H1 (cell line): ENCODE data around the gene POLR2L. TPM values are rescaled to one million over a fixed set of nuclear protein-coding genes. Genes with fewer than 3 reads are reported as not detected.

Experiments used
- CTCF ChIA-PET: fragments of 300-600 bp; sonication (Branson Sonifier 250); formaldehyde crosslinking; loops from one replicate; lab custom pipeline; 2021; ENCODE audit not compliant: partially characterized antibody; lab: Charles Lee
- POLR2A ChIA-PET: fragments of 300-600 bp; sonication (Branson Sonifier 250); formaldehyde crosslinking; loops from one replicate; lab custom pipeline; 2021; ENCODE audit warnings: inconsistent platforms; ENCODE audit not compliant: partially characterized antibody; lab: Charles Lee
- DNase-seq, 2 experiments: peaks; one replicate each; pipeline versions ENCODE4 v3.0.0 to v3.0.0-alpha.2; 2010 to 2022; ENCODE audit warnings: low spot score in 2 of 2, low read depth in 1 of 2, mixed read lengths in 1 of 2
- FAIRE-seq: peaks from 2 replicates; lab custom pipeline; 2011; peaks lifted over from hg19 to GRCh38; lab: Jason Lieb, UNC
- H2AFZ ChIP-seq: 2 replicates; pipeline ENCODE4 v1.8.1; 2012; ENCODE audit warnings: low read length, inconsistent platforms
- H2AK5ac ChIP-seq: 2 replicates; pipeline ENCODE4 v1.6.1; 2013; ENCODE audit warnings: low read depth, low read length
- H2BK120ac ChIP-seq: replicated peaks from 2 replicates; pipeline ENCODE3; 2013; ENCODE audit warnings: low read depth, low read length, inconsistent platforms
- H2BK12ac ChIP-seq: 2 replicates; pipeline ENCODE4 v1.6.1; 2013; ENCODE audit warnings: low read depth, low read length
- H2BK15ac ChIP-seq: 2 replicates; pipeline ENCODE4 v1.6.1; 2013; ENCODE audit warnings: low read length
- H2BK20ac ChIP-seq: 2 replicates; pipeline ENCODE4 v1.6.1; 2013; ENCODE audit warnings: low read length
- H2BK5ac ChIP-seq: 2 replicates; pipeline ENCODE4 v1.6.1; 2013; ENCODE audit warnings: low read depth, low read length
- H3K14ac ChIP-seq: 2 replicates; pipeline ENCODE4 v1.6.1; 2013; ENCODE audit warnings: inconsistent platforms; ENCODE audit not compliant: insufficient read length
- H3K18ac ChIP-seq: 2 replicates; pipeline ENCODE4 v1.6.1; 2013; ENCODE audit warnings: low read length; ENCODE audit errors: extremely low read depth
- H3K23ac ChIP-seq: 2 replicates; pipeline ENCODE4 v1.6.1; 2013; ENCODE audit warnings: inconsistent platforms; ENCODE audit not compliant: insufficient read length
- H3K23me2 ChIP-seq: 2 replicates; pipeline ENCODE4 v1.6.1; 2013; ENCODE audit warnings: low read depth, low read length
- H3K27ac ChIP-seq: 2 replicates; pipeline ENCODE4 v1.6.1; 2011; ENCODE audit warnings: low read depth, low read length, inconsistent platforms
- H3K27me3 ChIP-seq, 4 experiments: replicated peaks in 1 of 4; 1 replicate in 1 of 4; 2 replicates in 3 of 4; pipeline versions ENCODE4 v1.6.1 to v1.8.1; 2011 to 2013; ENCODE audit warnings: low read length in 3 of 4, mild to moderate bottlenecking in 3 of 4, inconsistent platforms in 2 of 4, mixed read lengths in 2 of 4, moderate library complexity in 1 of 4; ENCODE audit not compliant: control insufficient read depth in 3 of 4, insufficient read depth in 3 of 4; ENCODE audit errors: extremely low read depth in 1 of 4
- H3K36me3 ChIP-seq, 4 experiments: 2 replicates each; pipeline versions ENCODE4 v1.6.1 to v1.8.1; 2011 to 2013; ENCODE audit warnings: mild to moderate bottlenecking in 4 of 4, low read length in 3 of 4, moderate library complexity in 2 of 4, control low read depth in 1 of 4, inconsistent platforms in 1 of 4; ENCODE audit not compliant: insufficient read depth in 4 of 4, control insufficient read depth in 2 of 4
- H3K4ac ChIP-seq: replicated peaks from 2 replicates; pipeline ENCODE3; 2013; ENCODE audit warnings: low read length, low read depth, mixed read lengths, inconsistent platforms; ENCODE audit not compliant: insufficient read length
- H3K4me1 ChIP-seq, 4 experiments: replicated peaks in 1 of 4; 1 replicate in 1 of 4; 2 replicates in 3 of 4; pipeline versions ENCODE4 v1.6.1 to v1.8.1; 2011 to 2013; ENCODE audit warnings: low read length in 3 of 4, inconsistent platforms in 2 of 4, mixed read lengths in 1 of 4; ENCODE audit not compliant: insufficient read depth in 4 of 4, control insufficient read depth in 3 of 4
- H3K4me2 ChIP-seq, 2 experiments: 2 replicates each; pipeline versions ENCODE4 v1.6.1 to v1.8.1; 2011 to 2013; ENCODE audit warnings: low read depth in 2 of 2, low read length in 2 of 2, control low read depth in 1 of 2, inconsistent platforms in 1 of 2, mild to moderate bottlenecking in 1 of 2; ENCODE audit not compliant: insufficient read depth in 1 of 2
- H3K4me3 ChIP-seq, 4 experiments: fragments of 200-600, 300-600 bp in 1 of 4; sonication (generic), shearing (Covaris generic), sonication (Bioruptor Twin) in 1 of 4; 2 replicates each; pipeline versions ENCODE4 v1.5.1 to v1.8.1; 2011 to 2016; ENCODE audit warnings: low read length in 4 of 4, low read depth in 3 of 4, control low read depth in 2 of 4, inconsistent platforms in 2 of 4, mild to moderate bottlenecking in 2 of 4, mixed read lengths in 1 of 4, moderate library complexity in 1 of 4; ENCODE audit not compliant: insufficient read depth in 2 of 4; ENCODE audit errors: extremely low read depth in 1 of 4
- H3K56ac ChIP-seq: replicated peaks from 2 replicates; pipeline ENCODE3; 2013; ENCODE audit warnings: low read depth, mild to moderate bottlenecking, mixed read lengths, low read length, inconsistent platforms; ENCODE audit not compliant: insufficient read length
- H3K79me1 ChIP-seq: 2 replicates; pipeline ENCODE4 v1.6.1; 2013; ENCODE audit warnings: low read depth, low read length, control low read depth
- H3K79me2 ChIP-seq, 2 experiments: 2 replicates each; pipeline versions ENCODE4 v1.6.1 to v1.8.1; 2012 to 2013; ENCODE audit warnings: low read length in 2 of 2, mild to moderate bottlenecking in 2 of 2, inconsistent platforms in 1 of 2; ENCODE audit not compliant: insufficient read depth in 2 of 2, control insufficient read depth in 1 of 2
- H3K9ac ChIP-seq, 4 experiments: replicated peaks in 1 of 4; 1 replicate in 1 of 4; 2 replicates in 3 of 4; pipeline versions ENCODE4 v1.6.1 to v1.8.1; 2011 to 2013; ENCODE audit warnings: low read depth in 3 of 4, low read length in 3 of 4, control low read depth in 2 of 4, mild to moderate bottlenecking in 2 of 4, moderate library complexity in 2 of 4, inconsistent platforms in 1 of 4; ENCODE audit errors: extremely low read depth in 1 of 4
- H3K9me3 ChIP-seq, 2 experiments: 2 replicates each; pipeline versions ENCODE4 v1.6.1 to v1.8.1; 2012 to 2013; ENCODE audit warnings: mild to moderate bottlenecking in 2 of 2, moderate library complexity in 2 of 2, control low read depth in 1 of 2, inconsistent platforms in 1 of 2, low read depth in 1 of 2, low read length in 1 of 2, mixed read lengths in 1 of 2; ENCODE audit not compliant: insufficient read depth in 2 of 2
- H4K20me1 ChIP-seq, 2 experiments: replicated peaks in 1 of 2; 2 replicates each; pipeline versions ENCODE3 to v1.8.1; 2011 to 2013; ENCODE audit warnings: inconsistent platforms in 2 of 2, low read length in 2 of 2, mild to moderate bottlenecking in 1 of 2; ENCODE audit not compliant: insufficient read depth in 2 of 2, control insufficient read depth in 1 of 2
- H4K5ac ChIP-seq: 2 replicates; pipeline ENCODE4 v1.6.1; 2013; ENCODE audit warnings: low read length, low read depth, mixed read lengths, inconsistent platforms; ENCODE audit not compliant: insufficient read length
- H4K8ac ChIP-seq: 2 replicates; pipeline ENCODE4 v1.8.0; 2013; ENCODE audit warnings: mild to moderate bottlenecking, moderate library complexity, low read length, inconsistent platforms; ENCODE audit not compliant: insufficient read depth; ENCODE audit errors: extremely low read depth
- H4K91ac ChIP-seq: replicated peaks from 2 replicates; pipeline ENCODE3; 2013; ENCODE audit warnings: low read length, mixed read lengths, inconsistent platforms; ENCODE audit not compliant: insufficient read length
- CBX8 ChIP-seq: fragments of 300-800, 300-1000 bp; sonication (generic); IDR thresholded peaks from 2 replicates; pipeline ENCODE4 v1.7.1; 2016; ENCODE audit warnings: low read depth, low read length, borderline replicate concordance
- HDAC2 ChIP-seq, 2 experiments: fragments of 300-600 bp in 1 of 2; sonication (generic) in 1 of 2; IDR thresholded peaks; 2 replicates each; pipeline ENCODE4 v1.6.1; 2011 to 2012; ENCODE audit warnings: low read depth in 2 of 2, low read length in 2 of 2, mild to moderate bottlenecking in 2 of 2, moderate library complexity in 2 of 2, borderline replicate concordance in 1 of 2, inconsistent platforms in 1 of 2
- JUND ChIP-seq: IDR thresholded peaks from 2 replicates; pipeline ENCODE4 v1.6.1; 2011; ENCODE audit warnings: mild to moderate bottlenecking, improper control_type of control experiment, low read length
- MAFK ChIP-seq: IDR thresholded peaks from 2 replicates; pipeline ENCODE4 v1.6.1; 2012; ENCODE audit warnings: low read depth, mild to moderate bottlenecking, improper control_type of control experiment, low read length
- SIN3A ChIP-seq, 2 experiments: IDR thresholded peaks in 1 of 2; conservative IDR thresholded peaks in 1 of 2; 2 replicates each; pipeline ENCODE4 v1.6.1; 2011 to 2012; ENCODE audit warnings: low read length in 2 of 2, improper control_type of control experiment in 1 of 2, low read depth in 1 of 2, mild to moderate bottlenecking in 1 of 2
- SP2 ChIP-seq: IDR thresholded peaks from 2 replicates; pipeline ENCODE4 v1.6.1; 2012; ENCODE audit warnings: mild to moderate bottlenecking, low read length, inconsistent platforms
- SUZ12 ChIP-seq: fragments of 200-600 bp; sonication (generic); IDR thresholded peaks from 2 replicates; pipeline ENCODE4 v1.6.1; 2012; ENCODE audit warnings: mild to moderate bottlenecking, inconsistent platforms, low read length, moderate library complexity, mixed read lengths
- WGBS, 2 experiments: shearing (Covaris generic) in 1 of 2; methylation state at CpG; one replicate each; pipeline versions ENCODE4 v1.1.6 to v1.1.7; 2013 to 2015; ENCODE audit warnings: low lambda C conversion rate in 2 of 2, mixed read lengths in 2 of 2, inconsistent platforms in 1 of 2, low coverage in 1 of 2, missing lambda C conversion rate in 1 of 2; ENCODE audit not compliant: insufficient replicate concordance in 2 of 2, insufficient coverage in 1 of 2, insufficient read length in 1 of 2; ENCODE audit errors: extremely low coverage in 1 of 2, missing lambda C conversion rate in 1 of 2; 5-methylcytosine and 5-hydroxymethylcytosine counted together
- polyA plus RNA-seq, 7 experiments: library from polyadenylated mRNA; depleted of rRNA in 3 of 7; stranded (reverse) in 5 of 7; unstranded in 2 of 7; fragments of >200 nt in 5 of 7; fragments of 200-250 nt in 2 of 7; gene quantifications; 1 replicate in 5 of 7; 2 replicates in 1 of 7; 4 replicates in 1 of 7; pipeline versions ENCODE4 v1.2.1 to v1.2.3, GENCODE V29; 2011 to 2013; ENCODE audit warnings: missing spikeins in 2 of 7, mixed read lengths in 2 of 7
- total RNA-seq: library from RNA; stranded (reverse); fragmentation: NEBNext Ultra II Directional; extraction: Animal tissue kit (Norgen Biotek cat#: 25700); gene quantifications from 2 replicates; pipeline ENCODE4 v1.2.1, GENCODE V29; 2021

Gene POLR2L
- total and polyA plus RNA-seq, 2 of the 8 experiments (the other 6 are each of a cell fraction or from before 2014, with no cell fraction given) = 140 to 151 TPM

DNA sequence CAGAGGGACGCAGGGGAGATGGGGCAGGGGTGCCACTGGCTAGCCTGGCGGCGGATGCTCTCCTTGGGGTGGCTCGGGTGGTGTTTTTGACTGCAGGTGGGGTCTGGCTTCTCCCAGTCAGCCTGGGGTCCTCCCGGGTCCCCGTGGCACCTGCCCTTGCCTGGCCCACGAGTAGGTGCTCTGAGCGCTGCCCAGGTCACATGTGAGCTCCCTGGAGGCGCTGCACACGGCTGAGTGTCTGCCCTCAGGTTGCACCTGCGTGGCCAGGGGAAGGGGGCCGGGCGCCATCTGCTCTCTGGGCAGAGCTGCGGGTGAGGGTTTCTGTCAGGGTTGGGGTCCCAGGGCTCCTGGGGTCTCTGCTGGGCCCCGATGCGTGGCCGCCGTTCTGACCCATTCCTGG is 5.5 kb upstream of the POLR2L start:
- H2AK5ac ChIP-seq = no peak overlapping the region
- H2BK15ac ChIP-seq = no peak overlapping the region
- H3K14ac ChIP-seq = no peak overlapping the region
- ChIA-PET CTCF (interaction anchor here (0.6 to 6.7 kb wide), 32 partner anchors 9 to 699 kb away, joined by 3 to 74 read pairs (median 4); partner anchors contain the start of genes CEND1, CRACR2B, PIDD1 and PNPLA2), POLR2A (interaction anchor here (0.7 to 40.4 kb wide), 4 partner anchors 9 to 37 kb away, joined by 4 to 1917 read pairs (median 120); partner anchors contain the start of genes CD151, CEND1, CRACR2B and PIDD1)
- no peak overlapping the region for H3K4me2 ChIP-seq
- no peak overlapping the region for H2BK120ac ChIP-seq
- H3K36me3 ChIP-seq = no peaks in the 10 kb centered on the region
- WGBS, 2 experiments = 95% methylated on average over 15 of the region's 18 CpGs; no CpG with 5 or more reads in 1 of the 2 experiments
- no peak overlapping the region for H2BK5ac ChIP-seq
- H2AFZ ChIP-seq = no peak overlapping the region
- H4K8ac ChIP-seq = no peak overlapping the region
- H3K4me1 ChIP-seq = peaks cover 0 to 47% (median 32%) of the 10 kb centered on the region in 4 experiments; a peak in 6 of 7 replicates
- H2BK20ac ChIP-seq = no peak overlapping the region; the same call in 1 of the 2 replicates
- H3K27me3 ChIP-seq = peaks cover 0 to 2% (median 0%) of the 10 kb centered on the region in 4 experiments; a peak in 4 of 7 replicates
- no peak overlapping the region for H4K5ac ChIP-seq
- H3K18ac ChIP-seq = no peak overlapping the region
- H3K9ac ChIP-seq = no peak overlapping the region
- no peak overlapping the region for H3K27ac ChIP-seq
- H3K4me3 ChIP-seq = no peak overlapping the region
- peaks cover 0 to 12% of the 10 kb centered on the region in 2 experiments; a peak in 1 of 4 replicates for H3K79me2 ChIP-seq
- H3K23ac ChIP-seq = no peak overlapping the region
- H3K9me3 ChIP-seq = no peaks in the 10 kb centered on the region
- DNase-seq (no peak), FAIRE-seq (no peak)
- H3K79me1 ChIP-seq = no peaks in the 10 kb centered on the region
- H4K91ac ChIP-seq = no peak overlapping the region
- no peak overlapping the region for H2BK12ac ChIP-seq
- no peak for TF ChIP-seq MAFK
- no peak for TF ChIP-seq CBX8
- TF ChIP-seq SP2 = no peak
- no peak for TF ChIP-seq SUZ12
- no peak for TF ChIP-seq JUND
- no peak for TF ChIP-seq SIN3A (conservative IDR thresholded peaks at IDR 0.05 in 1 of 2, IDR thresholded peaks at IDR 0.05 in 1 of 2; ENCODE audit: low read depth in 1 of 2, low read length in 2 of 2)
- TF ChIP-seq HDAC2 (IDR thresholded peaks at IDR 0.05; ENCODE audit: borderline replicate concordance in 1 of 2, low read depth in 2 of 2, low read length in 2 of 2) = no peak
- TF ChIP-seq, all 59 proteins: peak for 0
- Histone ChIP-seq H3K56ac (no peak overlapping the region), H3K4ac (no peak overlapping the region), H4K20me1 (peaks cover 13 to 25% of the 10 kb centered on the region in 2 experiments), H3K23me2 (peaks cover 28% of the 10 kb centered on the region; the same call in 1 of the 2 replicates)
